Gastrocnemius medialis (tissue), 4 donors: ENCODE data around the gene TSC2. TPM values are rescaled to one million over a fixed set of nuclear protein-coding genes. Genes with fewer than 3 reads are reported as not detected.

Source experiments
- ATAC-seq, 2 donors: fragments of 150-250 bp; one replicate each; pipeline ENCODE4 v1.9.1; 2016
- DNase-seq, 2 donors: peaks; one replicate each; pipeline ENCODE4 v3.0.0-alpha.2; 2019
- H3K27ac ChIP-seq, 4 donors: fragments of 200-600 bp; sonication (generic); 1 replicate in 1 of 4; 2 replicates in 3 of 4; pipeline ENCODE4 v1.5.1; 2016 to 2018; ENCODE audit warnings: mild to moderate bottlenecking in 2 of 4, moderate library complexity in 1 of 4
- H3K27me3 ChIP-seq, 3 donors: fragments of 200-600 bp; sonication (generic) in 2 of 3; 1 replicate in 1 of 3; 2 replicates in 2 of 3; pipeline versions ENCODE4 v1.5.1 to v1.6.0; 2016 to 2019; ENCODE audit warnings: mild to moderate bottlenecking in 1 of 3, moderate library complexity in 1 of 3
- H3K36me3 ChIP-seq, 2 donors: fragments of 200-600 bp; sonication (generic) in 1 of 2; one replicate each; pipeline ENCODE4 v1.5.1; 2017 to 2018
- H3K4me1 ChIP-seq, 2 donors: fragments of 200-600 bp; sonication (generic) in 1 of 2; one replicate each; pipeline ENCODE4 v1.5.1; 2016 to 2017; ENCODE audit warnings: mild to moderate bottlenecking in 2 of 2
- H3K4me3 ChIP-seq, 4 donors: fragments of 200-600 bp; sonication (generic) in 3 of 4; 1 replicate in 1 of 4; 2 replicates in 3 of 4; pipeline ENCODE4 v1.5.1; 2016 to 2019; ENCODE audit warnings: mild to moderate bottlenecking in 2 of 4
- H3K9me3 ChIP-seq, 3 donors: fragments of 200-600 bp; sonication (generic) in 2 of 3; 1 replicate in 1 of 3; 2 replicates in 2 of 3; pipeline ENCODE4 v1.5.1; 2016 to 2019
- POLR2A ChIP-seq, 2 donors: fragments of 450-650 bp; IDR thresholded peaks; one replicate each; pipeline ENCODE4 v1.6.1; 2017; ENCODE audit warnings: antibody characterized with exemption in 2 of 2, mild to moderate bottlenecking in 2 of 2, moderate library complexity in 2 of 2
- in situ Hi-C, 4 donors: fragments of 200-750 bp; cut with MboI; loops; one replicate each; pipeline versions ENCODE4 v1.15.0 to v1.8.0; 2017; ENCODE audit warnings: low sequenced_read_pairs in 4 of 4
- intact Hi-C: fragments of 100-400 bp; cut with DNase I; formaldehyde crosslinking; loops from one replicate; pipeline ENCODE4 v1.15.1; 2023; ENCODE audit warnings: low total_unique reads
- total RNA-seq, 4 donors: library from RNA; depleted of rRNA; stranded (reverse); fragments of >200 nt; gene quantifications; one replicate each; pipeline versions ENCODE4 v1.1.0 to v1.2.3, GENCODE V29; 2016
- TF ChIP-seq, protein P1 (sequence below), 5 experiments: fragments of 450-650 bp in 3 of 5; fragments of 200-600 bp in 2 of 5; sonication (generic) in 2 of 5; IDR thresholded peaks in 4 of 5; conservative IDR thresholded peaks in 1 of 5; 1 replicate in 4 of 5; 2 replicates in 1 of 5; pipeline ENCODE4 v1.5.1; 2016 to 2019; ENCODE audit warnings: antibody characterized with exemption in 5 of 5, mild to moderate bottlenecking in 3 of 5, moderate library complexity in 3 of 5

TSC2 gene
- total RNA-seq, 4 donors from 2014 or later, result 44.5 to 62.7 (median 53.8) TPM

- TF ChIP-seq, protein P1, sequence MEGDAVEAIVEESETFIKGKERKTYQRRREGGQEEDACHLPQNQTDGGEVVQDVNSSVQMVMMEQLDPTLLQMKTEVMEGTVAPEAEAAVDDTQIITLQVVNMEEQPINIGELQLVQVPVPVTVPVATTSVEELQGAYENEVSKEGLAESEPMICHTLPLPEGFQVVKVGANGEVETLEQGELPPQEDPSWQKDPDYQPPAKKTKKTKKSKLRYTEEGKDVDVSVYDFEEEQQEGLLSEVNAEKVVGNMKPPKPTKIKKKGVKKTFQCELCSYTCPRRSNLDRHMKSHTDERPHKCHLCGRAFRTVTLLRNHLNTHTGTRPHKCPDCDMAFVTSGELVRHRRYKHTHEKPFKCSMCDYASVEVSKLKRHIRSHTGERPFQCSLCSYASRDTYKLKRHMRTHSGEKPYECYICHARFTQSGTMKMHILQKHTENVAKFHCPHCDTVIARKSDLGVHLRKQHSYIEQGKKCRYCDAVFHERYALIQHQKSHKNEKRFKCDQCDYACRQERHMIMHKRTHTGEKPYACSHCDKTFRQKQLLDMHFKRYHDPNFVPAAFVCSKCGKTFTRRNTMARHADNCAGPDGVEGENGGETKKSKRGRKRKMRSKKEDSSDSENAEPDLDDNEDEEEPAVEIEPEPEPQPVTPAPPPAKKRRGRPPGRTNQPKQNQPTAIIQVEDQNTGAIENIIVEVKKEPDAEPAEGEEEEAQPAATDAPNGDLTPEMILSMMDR (IDR thresholded peaks at IDR 0.05 in 4 of 5, conservative IDR thresholded peaks at IDR 0.05 in 1 of 5), result no peak
- TF ChIP-seq POLR2A (IDR thresholded peaks at IDR 0.05), result no peak
- DNase-seq (no peak), ATAC-seq (no peak)
- peaks cover 29 to 45% of the 10 kb centered on the region in 2 donors for H3K4me1 ChIP-seq
- in situ Hi-C loops, result no loop called here
- peak overlapping the region in 2 of 4 donors; percentile 15 to 26 for H3K4me3 ChIP-seq
- peak overlapping the region; percentile 67 to 84 (median 76) for H3K27ac ChIP-seq
- H3K27me3 ChIP-seq, result no peaks in the 10 kb centered on the region
- no peaks in the 10 kb centered on the region for H3K9me3 ChIP-seq
- intact Hi-C loops, result no loop called here
- no peaks in the 10 kb centered on the region for H3K36me3 ChIP-seq
Observed at GRCh38 chr16:2038382-2039231, 9.2 kb upstream of the TSC2 start.

- no peaks in the 10 kb centered on the region for H3K36me3 ChIP-seq
- intact Hi-C loops, result no loop called here
- H3K4me1 ChIP-seq, result peaks cover 29 to 42% of the 10 kb centered on the region in 2 donors
- H3K9me3 ChIP-seq, result no peaks in the 10 kb centered on the region
- H3K4me3 ChIP-seq, result peak overlapping the region in 2 of 4 donors; percentile 15 to 26
- TF ChIP-seq, protein P1 (IDR thresholded peaks at IDR 0.05 in 4 of 5, conservative IDR thresholded peaks at IDR 0.05 in 1 of 5), result no peak
- in situ Hi-C loops, result no loop called here
- H3K27ac ChIP-seq, result peak overlapping the region; percentile 67 to 84 (median 76)
- H3K27me3 ChIP-seq, result no peaks in the 10 kb centered on the region
- DNase-seq (peak; percentile 40 to 59), ATAC-seq (peak; percentile 38 to 47)
Observed at GRCh38 chr16:2039274-2040031, 8.3 kb upstream of the TSC2 start.

GRCh38 chr16:2040041-2040786 is 7.6 kb upstream of the TSC2 start:
- in situ Hi-C loops (no loop called here), intact Hi-C loops (no loop called here)
- no peak for DNase-seq
- Histone ChIP-seq H3K4me3 (peak overlapping the region in 1 of 4 donors; percentile 15), H3K4me1 (peaks cover 30 to 39% of the 10 kb centered on the region in 2 donors), H3K36me3 (no peaks in the 10 kb centered on the region), H3K27me3 (no peaks in the 10 kb centered on the region), H3K27ac (peak overlapping the region; percentile 67 to 84 (median 76)), H3K9me3 (no peaks in the 10 kb centered on the region)
- ATAC-seq, result no peak
- no peak for TF ChIP-seq POLR2A (IDR thresholded peaks at IDR 0.05)
- TF ChIP-seq, protein P1 (IDR thresholded peaks at IDR 0.05 in 4 of 5, conservative IDR thresholded peaks at IDR 0.05 in 1 of 5), result no peak

- Histone ChIP-seq H3K27ac (peak overlapping the region; percentile 67 to 84 (median 76)), H3K27me3 (no peaks in the 10 kb centered on the region), H3K36me3 (no peaks in the 10 kb centered on the region), H3K4me1 (peaks cover 36 to 37% of the 10 kb centered on the region in 2 donors), H3K9me3 (no peaks in the 10 kb centered on the region), H3K4me3 (no peak overlapping the region)
- TF ChIP-seq, protein P1 (IDR thresholded peaks at IDR 0.05 in 4 of 5, conservative IDR thresholded peaks at IDR 0.05 in 1 of 5), result no peak
- no peak for TF ChIP-seq POLR2A (IDR thresholded peaks at IDR 0.05)
- peak in 1 of 2 donors; percentile 56 for DNase-seq
- intact Hi-C loops (no loop called here), in situ Hi-C loops (no loop called here)
- peak; percentile 17 to 48 for ATAC-seq
Observed at GRCh38 chr16:2040787-2041522, 6.8 kb upstream of the TSC2 start.
